H9 (cell line): Measurements from ENCODE around the gene MLKL. TPM values are rescaled to one million over a fixed set of nuclear protein-coding genes. Genes with fewer than 3 reads are reported as not detected.

Source experiments
- DNase-seq: peaks from one replicate; pipeline ENCODE4 v3.0.0-alpha.2; 2017
- H2AFZ ChIP-seq: one replicate; pipeline ENCODE4 v1.6.1; 2013; ENCODE audit warnings: mild to moderate bottlenecking, low read length, control low read depth, moderate library complexity
- H2AK5ac ChIP-seq: 2 replicates; pipeline ENCODE4 v1.6.1; 2013; ENCODE audit warnings: low read length, control low read depth, mixed read lengths; ENCODE audit not compliant: insufficient read length
- H2BK120ac ChIP-seq: one replicate; pipeline ENCODE4 v1.6.1; 2013; ENCODE audit warnings: low read depth, mild to moderate bottlenecking, low read length, control low read depth, inconsistent platforms; ENCODE audit not compliant: poor library complexity, severe bottlenecking
- H2BK12ac ChIP-seq: 2 replicates; pipeline ENCODE4 v1.6.1; 2013; ENCODE audit warnings: low read length, control low read depth, mixed read lengths, low read depth; ENCODE audit not compliant: insufficient read length
- H2BK15ac ChIP-seq: 2 replicates; pipeline ENCODE4 v1.6.1; 2013; ENCODE audit warnings: low read depth, low read length, control low read depth
- H2BK20ac ChIP-seq: one replicate; pipeline ENCODE4 v1.6.1; 2013; ENCODE audit warnings: low read depth, mild to moderate bottlenecking, low read length, control low read depth, inconsistent platforms; ENCODE audit not compliant: poor library complexity, severe bottlenecking
- H2BK5ac ChIP-seq: 2 replicates; pipeline ENCODE4 v1.6.1; 2013; ENCODE audit warnings: low read length, control low read depth, mixed read lengths; ENCODE audit not compliant: insufficient read length
- H3K14ac ChIP-seq: 2 replicates; pipeline ENCODE4 v1.6.1; 2013; ENCODE audit warnings: low read length, control low read depth; ENCODE audit not compliant: insufficient read depth
- H3K18ac ChIP-seq: 2 replicates; pipeline ENCODE4 v1.6.1; 2013; ENCODE audit warnings: low read depth, mild to moderate bottlenecking, mixed read lengths, low read length, control low read depth; ENCODE audit not compliant: insufficient read length
- H3K23ac ChIP-seq: 2 replicates; pipeline ENCODE4 v1.6.1; 2013; ENCODE audit warnings: low read length, control low read depth, mixed read lengths, low read depth; ENCODE audit not compliant: insufficient read length
- H3K23me2 ChIP-seq: 2 replicates; pipeline ENCODE4 v1.6.1; 2013; ENCODE audit warnings: low read depth, mild to moderate bottlenecking, mixed read lengths, low read length, control low read depth; ENCODE audit not compliant: insufficient read length, poor library complexity, severe bottlenecking
- H3K27ac ChIP-seq: 2 replicates; pipeline ENCODE4 v1.5.1; 2013; ENCODE audit warnings: low read length, control low read depth, mixed read lengths, low read depth; ENCODE audit not compliant: insufficient read length
- H3K27me3 ChIP-seq: 2 replicates; pipeline ENCODE4 v1.6.1; 2013; ENCODE audit warnings: low read length, control low read depth, inconsistent platforms; ENCODE audit not compliant: insufficient read depth
- H3K4ac ChIP-seq: 2 replicates; pipeline ENCODE4 v1.6.1; 2013; ENCODE audit warnings: low read depth, mild to moderate bottlenecking, control low read depth, inconsistent platforms, low read length, moderate library complexity
- H3K4me1 ChIP-seq: 2 replicates; pipeline ENCODE4 v1.6.1; 2013; ENCODE audit warnings: low read length, control low read depth, inconsistent platforms; ENCODE audit not compliant: insufficient read depth
- H3K4me2 ChIP-seq: 2 replicates; pipeline ENCODE4 v1.6.1; 2013; ENCODE audit warnings: low read length, control low read depth, mixed read lengths; ENCODE audit not compliant: insufficient read length, insufficient read depth
- H3K56ac ChIP-seq: 2 replicates; pipeline ENCODE4 v1.6.1; 2013; ENCODE audit warnings: low read depth, mild to moderate bottlenecking, mixed read lengths, low read length, control low read depth; ENCODE audit not compliant: insufficient read length
- H3K79me1 ChIP-seq: 2 replicates; pipeline ENCODE4 v1.6.1; 2013; ENCODE audit warnings: low read depth, mild to moderate bottlenecking, moderate library complexity, low read length, control low read depth, inconsistent platforms; ENCODE audit not compliant: insufficient read depth, poor library complexity, severe bottlenecking
- H3K79me2 ChIP-seq: 2 replicates; pipeline ENCODE4 v1.6.1; 2013; ENCODE audit warnings: low read length, control low read depth, inconsistent platforms; ENCODE audit not compliant: insufficient read depth
- H3K9ac ChIP-seq: 2 replicates; pipeline ENCODE4 v1.6.1; 2013; ENCODE audit warnings: low read length, control low read depth, mixed read lengths; ENCODE audit not compliant: insufficient read length; ENCODE audit errors: extremely low read depth
- H3K9me3 ChIP-seq: one replicate; pipeline ENCODE4 v1.6.1; 2013; ENCODE audit warnings: low read depth, low read length, inconsistent platforms; ENCODE audit not compliant: control insufficient read depth
- H3T11ph ChIP-seq: one replicate; pipeline ENCODE4 v1.6.1; 2013; ENCODE audit warnings: mild to moderate bottlenecking, low read length, control low read depth, inconsistent platforms
- H4K20me1 ChIP-seq: one replicate; pipeline ENCODE4 v1.6.1; 2013; ENCODE audit not compliant: control insufficient read depth, insufficient read length, insufficient read depth
- H4K5ac ChIP-seq: 2 replicates; pipeline ENCODE4 v1.6.1; 2013; ENCODE audit warnings: low read depth, mild to moderate bottlenecking, mixed read lengths, low read length, control low read depth; ENCODE audit not compliant: insufficient read length
- H4K8ac ChIP-seq: replicated peaks from 2 replicates; pipeline ENCODE4 v1.6.1; 2013; ENCODE audit warnings: low read length, control low read depth, mixed read lengths, low read depth; ENCODE audit not compliant: insufficient read length
- H4K91ac ChIP-seq: 2 replicates; pipeline ENCODE4 v1.6.1; 2013; ENCODE audit warnings: low read depth, mild to moderate bottlenecking, moderate library complexity, mixed read lengths, low read length, control low read depth; ENCODE audit not compliant: insufficient read length
- H3K27ac Mint-ChIP-seq, 3 experiments: 2 replicates in 2 of 3; 3 replicates in 1 of 3; pipeline ENCODE4 v1.8.0; 2020 to 2021; ENCODE audit warnings: mixed read lengths in 3 of 3, mild to moderate bottlenecking in 1 of 3, moderate library complexity in 1 of 3
- H3K27me3 Mint-ChIP-seq: 2 replicates; pipeline ENCODE4 v1.8.0; 2021; ENCODE audit warnings: low read depth, mild to moderate bottlenecking, moderate library complexity, mixed read lengths
- H3K36me3 Mint-ChIP-seq, 3 experiments: 2 replicates in 2 of 3; 3 replicates in 1 of 3; pipeline ENCODE4 v1.8.0; 2020 to 2021; ENCODE audit warnings: low read depth in 3 of 3, mixed read lengths in 3 of 3; ENCODE audit not compliant: insufficient read depth in 1 of 3
- H3K4me1 Mint-ChIP-seq, 2 experiments: 2 replicates each; pipeline ENCODE4 v1.8.0; 2020; ENCODE audit warnings: mixed read lengths in 2 of 2
- H3K4me3 Mint-ChIP-seq, 2 experiments: 2 replicates in 1 of 2; 3 replicates in 1 of 2; pipeline ENCODE4 v1.8.0; 2020 to 2021; ENCODE audit warnings: mild to moderate bottlenecking in 2 of 2, mixed read lengths in 2 of 2, moderate library complexity in 1 of 2
- H3K9me3 Mint-ChIP-seq, 2 experiments: 2 replicates in 1 of 2; 3 replicates in 1 of 2; pipeline ENCODE4 v1.8.0; 2020; ENCODE audit warnings: mild to moderate bottlenecking in 2 of 2, mixed read lengths in 2 of 2, moderate library complexity in 1 of 2
- WGBS: extraction: QIAGEN DNeasy Blood & Tissue Kit; methylation state at CpG from one replicate; pipeline ENCODE4 v1.1.7; 2013; ENCODE audit warnings: missing lambda C conversion rate, low lambda C conversion rate, mixed read lengths; ENCODE audit not compliant: insufficient read length; ENCODE audit errors: extremely low coverage; 5-methylcytosine and 5-hydroxymethylcytosine counted together
- total RNA-seq: library from RNA; stranded (reverse); gene quantifications from 2 replicates; pipeline ENCODE4 v1.2.1, GENCODE V29; 2021
- TF ChIP-seq, protein P1 (sequence below): fragments of 200-600 bp; sonication (generic); conservative IDR thresholded peaks from 3 replicates; pipeline ENCODE4 v1.8.0; 2021; ENCODE audit warnings: antibody characterized with exemption, mild to moderate bottlenecking

Gene MLKL
- total RNA-seq, 1 experiment from 2014 or later, result 0.37 TPM

- Histone ChIP-seq H3T11ph (no peak overlapping the region), H4K20me1 (no peaks in the 10 kb centered on the region), H3K4ac (no peak overlapping the region), H3K4me2 (no peak overlapping the region), H3K4me1 (no peaks in the 10 kb centered on the region; the same call in 1 of the 2 replicates), H4K8ac (no peak overlapping the region), H2BK12ac (no peak overlapping the region), H3K27ac (no peak overlapping the region), H3K79me2 (no peaks in the 10 kb centered on the region), H3K9me3 (no peaks in the 10 kb centered on the region), H3K56ac (no peak overlapping the region), H3K9ac (no peak overlapping the region), H4K91ac (no peak overlapping the region), H3K27me3 (no peaks in the 10 kb centered on the region), H2BK15ac (no peak overlapping the region), H3K79me1 (no peaks in the 10 kb centered on the region), H3K18ac (no peak overlapping the region), H2BK5ac (no peak overlapping the region), H2BK120ac (no peak overlapping the region), H4K5ac (no peak overlapping the region), H2AK5ac (no peak overlapping the region), H2BK20ac (no peak overlapping the region), H3K23me2 (no peaks in the 10 kb centered on the region), H2AFZ (no peak overlapping the region), H3K14ac (no peak overlapping the region), H3K23ac (no peak overlapping the region)
- DNase-seq, result no peak
- no CpG with 5 or more reads among the region's 4 CpGs for WGBS
- TF ChIP-seq, protein P1, sequence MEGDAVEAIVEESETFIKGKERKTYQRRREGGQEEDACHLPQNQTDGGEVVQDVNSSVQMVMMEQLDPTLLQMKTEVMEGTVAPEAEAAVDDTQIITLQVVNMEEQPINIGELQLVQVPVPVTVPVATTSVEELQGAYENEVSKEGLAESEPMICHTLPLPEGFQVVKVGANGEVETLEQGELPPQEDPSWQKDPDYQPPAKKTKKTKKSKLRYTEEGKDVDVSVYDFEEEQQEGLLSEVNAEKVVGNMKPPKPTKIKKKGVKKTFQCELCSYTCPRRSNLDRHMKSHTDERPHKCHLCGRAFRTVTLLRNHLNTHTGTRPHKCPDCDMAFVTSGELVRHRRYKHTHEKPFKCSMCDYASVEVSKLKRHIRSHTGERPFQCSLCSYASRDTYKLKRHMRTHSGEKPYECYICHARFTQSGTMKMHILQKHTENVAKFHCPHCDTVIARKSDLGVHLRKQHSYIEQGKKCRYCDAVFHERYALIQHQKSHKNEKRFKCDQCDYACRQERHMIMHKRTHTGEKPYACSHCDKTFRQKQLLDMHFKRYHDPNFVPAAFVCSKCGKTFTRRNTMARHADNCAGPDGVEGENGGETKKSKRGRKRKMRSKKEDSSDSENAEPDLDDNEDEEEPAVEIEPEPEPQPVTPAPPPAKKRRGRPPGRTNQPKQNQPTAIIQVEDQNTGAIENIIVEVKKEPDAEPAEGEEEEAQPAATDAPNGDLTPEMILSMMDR, result no peak
- Mint-ChIP-seq H3K4me1 (peaks cover 19 to 22% of the 10 kb centered on the region in 2 experiments), H3K27me3 (no peaks in the 10 kb centered on the region; the same call in none of the 2 replicates), H3K27ac (no peak overlapping the region), H3K4me3 (no peak overlapping the region), H3K36me3 (peaks cover 3 to 30% (median 7%) of the 10 kb centered on the region in 3 experiments; a peak in 5 of 7 replicates), H3K9me3 (peaks cover 11 to 12% of the 10 kb centered on the region in 2 experiments)
Measured at GRCh38 chr16:74727903-74728302, 27.2 kb upstream of the MLKL start.
